Activated CD4-positive, alpha-beta T cell treated with anti-CD3 and anti-CD28 coated beads, Interleukin-10, Interleukin-2, amounts not matched to agents 100 ng/mL and 50 ng/mL, durations not matched to agents 16 hours and 8 hours (primary cell): ENCODE results near the gene WNK2.

Experiments
- DNase-seq: peaks from one replicate; pipeline ENCODE4 v3.0.0-alpha.2; 2020

WNK2 gene

GRCh38 chr9:93186215-93186945 is 2.4 kb downstream of the WNK2 start:
- DNase-seq, result no peak

GRCh38 chr9:93187047-93187446 is 3.1 kb downstream of the WNK2 start:
- DNase-seq, result no peak

DNA sequence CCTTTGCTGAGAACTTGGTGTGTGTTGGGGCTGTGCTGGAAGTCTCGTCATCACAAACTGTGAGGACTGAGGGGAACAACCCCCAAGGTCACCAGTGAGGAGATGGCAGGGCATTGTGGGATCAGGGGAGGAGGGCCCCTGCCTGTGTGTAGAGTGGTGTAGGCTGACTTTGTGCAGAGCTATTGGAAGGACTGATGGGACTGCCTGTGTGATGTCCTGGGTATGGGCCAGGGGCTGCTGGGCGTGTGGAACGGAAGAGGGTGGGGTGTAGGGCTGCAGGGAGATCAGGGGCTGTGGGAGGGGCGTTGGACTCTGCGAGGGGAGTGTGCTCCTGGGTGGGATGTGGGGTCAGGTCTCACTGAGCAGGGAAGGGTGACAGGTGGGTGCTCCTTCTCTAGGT is 3.6 kb downstream of the WNK2 start:
- DNase-seq, result no peak

DNA sequence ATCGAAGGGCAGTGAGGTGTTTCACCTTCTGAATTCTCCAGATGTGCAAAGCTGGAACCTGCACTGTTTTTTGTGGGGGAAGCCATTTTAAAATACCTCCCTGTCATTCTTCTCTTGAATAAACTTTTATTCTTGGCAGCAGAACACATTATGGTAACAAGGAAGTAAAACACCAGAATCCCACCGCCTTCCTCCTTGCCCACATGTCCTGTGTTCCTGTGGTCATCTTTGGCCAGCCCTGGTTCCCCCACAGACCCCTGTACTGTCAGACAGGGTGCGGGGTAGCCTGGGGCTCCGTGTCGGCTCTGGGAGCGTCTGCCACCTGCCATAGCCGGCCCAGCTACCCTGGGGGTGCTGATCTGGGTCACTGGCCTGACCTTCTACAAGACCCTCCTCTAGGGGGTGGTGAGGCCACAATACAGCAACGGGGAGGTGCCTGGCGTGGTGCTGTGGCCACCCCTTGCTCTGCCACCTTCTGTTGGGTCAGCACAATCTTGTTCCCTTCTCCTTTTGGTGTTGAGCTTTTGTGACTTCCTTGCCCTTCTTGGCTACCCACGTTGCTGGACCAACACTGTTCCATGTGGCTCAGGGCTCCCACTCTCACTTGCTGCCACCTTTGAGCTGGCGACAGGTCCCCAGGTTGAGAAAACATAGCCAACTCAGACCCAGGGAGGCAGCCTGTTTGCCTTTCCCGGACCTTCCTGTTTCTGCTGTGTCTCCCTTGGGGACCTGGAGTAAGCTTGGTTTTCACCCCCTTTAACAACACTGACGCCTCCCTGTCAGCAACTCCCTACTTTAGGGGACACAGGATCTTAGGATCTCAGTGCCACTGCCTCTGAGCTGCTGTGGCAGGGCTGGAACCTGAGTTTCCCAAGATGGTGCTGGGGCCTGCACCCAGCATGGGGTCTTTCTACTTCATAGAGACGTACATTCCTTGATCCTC is 4.8 kb downstream of the WNK2 start:
- no peak for DNase-seq

DNA sequence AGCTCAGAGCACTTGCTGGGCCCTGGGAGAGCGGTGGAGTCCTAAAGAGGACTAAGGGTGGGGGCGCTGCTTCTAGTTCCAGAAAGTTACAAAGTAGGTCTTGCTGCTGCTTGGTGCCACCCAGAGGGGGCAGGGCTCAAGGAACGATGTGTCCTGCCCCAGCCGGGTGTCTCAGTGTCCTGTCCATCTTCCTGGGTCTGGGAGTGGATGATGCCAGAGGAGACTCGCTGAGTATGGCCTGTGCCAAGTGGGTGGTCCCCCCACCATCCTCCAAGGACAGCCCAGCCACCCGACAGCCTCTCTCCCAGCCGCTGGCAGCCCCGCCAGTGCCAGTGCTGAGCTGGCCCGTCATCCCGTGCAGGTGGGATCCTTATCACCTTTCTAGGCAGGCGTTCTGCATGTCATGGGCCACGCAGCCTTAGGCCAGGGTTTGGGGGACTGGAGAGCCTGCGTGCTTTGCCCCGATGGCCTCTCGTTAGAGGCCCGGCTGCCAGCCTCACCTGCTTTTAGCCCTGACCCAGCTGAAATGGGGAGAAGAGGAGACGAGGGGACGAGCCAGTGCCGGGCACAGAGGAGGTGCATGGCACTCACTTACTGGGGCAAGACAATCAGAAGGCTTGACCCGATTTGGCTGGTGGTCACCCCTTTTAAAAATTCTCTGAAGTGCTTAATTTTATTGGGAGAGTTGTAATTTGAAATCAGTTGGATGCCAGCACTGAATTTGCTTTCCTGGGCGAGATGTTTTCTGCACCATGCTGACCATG is 5.6 kb downstream of the WNK2 start:
- no peak for DNase-seq

GRCh38 chr9:93190133-93190525 is 6.2 kb downstream of the WNK2 start:
- DNase-seq, result no peak

DNA sequence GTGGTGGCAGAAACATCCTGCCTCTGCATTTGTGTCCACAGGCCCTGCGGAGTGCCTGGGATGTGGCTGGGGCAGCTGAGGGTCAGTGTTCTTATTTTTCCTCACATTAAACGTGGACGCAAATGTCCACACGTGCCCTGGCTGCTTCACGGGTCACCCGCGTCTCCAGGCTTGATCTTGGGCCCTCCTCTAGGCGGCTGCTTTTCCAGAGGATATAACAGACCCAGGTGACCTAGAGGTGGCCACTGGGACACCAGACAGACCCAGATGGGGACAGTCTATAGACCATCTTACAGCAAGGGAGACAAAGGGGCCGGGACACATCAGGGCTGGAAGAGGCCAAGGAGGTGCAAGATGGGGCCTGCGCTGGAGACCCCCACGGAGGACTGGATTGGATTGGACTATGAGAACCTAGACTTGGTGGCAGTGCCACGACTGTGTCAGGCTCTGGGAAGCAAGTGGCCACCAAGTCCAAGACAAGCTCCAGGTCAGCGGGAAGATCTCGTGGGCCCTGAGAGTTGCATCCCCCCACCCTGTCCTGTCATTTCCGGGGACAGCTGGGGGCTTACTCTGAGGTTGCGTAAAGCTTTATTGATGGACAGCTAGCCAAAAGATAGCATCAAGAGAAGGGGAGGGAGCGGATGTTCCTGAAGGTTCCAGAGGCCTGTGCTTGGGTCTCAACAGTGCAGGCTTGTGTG is 6.9 kb downstream of the WNK2 start:
- DNase-seq, result no peak

GRCh38 chr9:93191354-93191660 is 7.4 kb downstream of the WNK2 start:
- no peak for DNase-seq

DNA sequence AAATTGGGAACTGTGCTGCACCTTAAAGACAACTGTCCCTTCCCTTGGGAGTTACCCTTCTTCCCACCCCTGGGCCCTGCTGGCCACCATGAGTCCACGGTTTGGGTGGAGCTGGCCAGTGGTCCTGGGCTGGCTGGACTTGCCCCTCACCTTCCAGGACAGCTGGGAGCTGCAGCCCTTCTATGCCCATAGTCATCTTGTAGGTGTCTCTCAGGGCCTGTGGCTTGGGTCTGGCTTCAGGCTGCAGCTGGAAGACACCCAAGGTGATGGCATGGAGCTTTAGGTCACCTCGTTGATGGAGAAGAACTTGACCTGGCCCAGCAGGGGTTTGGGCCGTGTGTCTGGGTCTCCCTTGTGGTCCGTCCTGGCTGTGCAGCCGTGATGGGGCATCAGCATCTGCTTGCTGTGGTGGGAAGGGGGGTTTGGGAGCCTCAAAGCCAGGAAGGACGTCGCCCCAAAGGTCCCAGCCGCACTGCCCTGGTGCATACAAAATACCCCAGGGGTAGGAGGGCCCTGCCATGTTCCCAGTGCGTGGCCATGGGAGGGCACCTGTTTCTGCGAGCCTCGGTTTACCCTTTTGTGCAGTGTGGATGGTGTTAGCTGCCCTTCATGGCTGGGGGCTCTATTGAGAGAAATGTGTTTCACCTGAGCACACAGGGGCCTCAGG is 8.9 kb downstream of the WNK2 start:
- no peak for DNase-seq

GRCh38 chr9:93193388-93194220 is 9.7 kb downstream of the WNK2 start:
- DNase-seq, result no peak

DNA sequence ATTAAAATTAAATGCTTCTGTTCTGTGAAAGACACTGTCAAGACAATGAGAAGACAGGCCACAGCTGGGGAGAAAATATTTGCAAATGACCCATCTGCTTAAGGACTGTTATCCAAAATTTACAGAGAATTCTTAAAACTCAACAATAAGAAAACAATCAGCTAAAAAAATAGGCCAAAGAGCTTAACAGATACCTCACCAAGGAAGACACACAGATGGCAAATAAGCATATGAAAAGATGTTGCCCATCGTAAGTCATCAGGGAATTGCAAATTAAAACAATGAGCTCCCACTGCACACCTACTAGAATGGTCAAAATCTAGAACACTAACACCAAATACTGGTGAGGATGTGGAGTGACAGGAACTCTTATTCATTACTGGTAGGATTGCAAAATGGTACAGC is 10.3 kb downstream of the WNK2 start:
- DNase-seq, result no peak

GRCh38 chr9:93194641-93195040 is 10.7 kb downstream of the WNK2 start:
- no peak for DNase-seq

DNA sequence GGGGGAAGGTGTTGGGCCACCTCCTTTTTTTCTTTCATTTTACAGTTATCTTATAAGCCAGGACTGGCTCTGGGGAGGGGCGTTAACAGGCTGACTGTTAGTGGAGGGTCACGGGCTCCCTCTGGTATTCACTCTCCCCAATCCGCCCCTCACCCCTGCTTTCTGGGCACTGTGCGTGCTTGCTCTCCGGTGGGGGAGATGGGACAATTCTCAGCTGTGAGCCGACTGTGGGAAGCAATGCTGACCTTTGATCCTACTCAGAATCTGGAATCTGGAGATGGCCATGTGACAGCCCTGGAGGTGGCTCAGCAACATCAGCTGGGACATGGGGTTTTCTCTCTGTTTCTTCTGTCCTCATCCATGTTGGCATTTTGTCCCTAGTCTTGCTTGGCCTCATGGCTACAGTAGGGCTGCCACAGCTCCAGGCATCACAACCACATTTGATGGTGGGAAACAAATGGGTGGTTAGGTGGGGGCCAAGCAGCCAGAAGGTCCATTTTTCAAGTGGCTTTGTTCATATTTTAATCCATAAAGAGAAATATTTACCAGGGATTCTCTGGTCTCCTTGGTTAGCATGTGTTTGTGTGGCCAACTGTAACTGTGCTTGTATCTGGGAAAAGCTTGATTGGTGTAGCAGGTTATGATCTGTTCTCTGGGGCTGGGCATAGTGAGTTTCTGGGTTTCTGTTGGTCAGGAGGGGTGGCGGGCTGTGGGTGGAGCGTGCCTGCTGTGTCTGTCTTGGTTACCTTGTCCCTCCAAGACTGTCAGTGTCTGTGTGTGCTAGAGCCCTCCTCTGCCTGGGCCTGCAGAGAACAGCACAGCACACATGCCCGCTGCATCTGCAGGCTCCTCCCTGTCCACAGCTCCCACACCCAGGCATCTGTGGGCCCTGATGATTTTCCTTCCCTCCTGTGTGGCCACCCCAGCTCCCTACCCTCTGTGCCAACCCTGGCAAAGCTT is 12.4 kb downstream of the WNK2 start:
- DNase-seq, result no peak

GRCh38 chr9:93197670-93198069 is 13.7 kb downstream of the WNK2 start:
- no peak for DNase-seq

GRCh38 chr9:93198117-93198837 is 14.3 kb downstream of the WNK2 start:
- DNase-seq, result no peak

GRCh38 chr9:93198838-93199625 is 15.1 kb downstream of the WNK2 start:
- no peak for DNase-seq

DNA sequence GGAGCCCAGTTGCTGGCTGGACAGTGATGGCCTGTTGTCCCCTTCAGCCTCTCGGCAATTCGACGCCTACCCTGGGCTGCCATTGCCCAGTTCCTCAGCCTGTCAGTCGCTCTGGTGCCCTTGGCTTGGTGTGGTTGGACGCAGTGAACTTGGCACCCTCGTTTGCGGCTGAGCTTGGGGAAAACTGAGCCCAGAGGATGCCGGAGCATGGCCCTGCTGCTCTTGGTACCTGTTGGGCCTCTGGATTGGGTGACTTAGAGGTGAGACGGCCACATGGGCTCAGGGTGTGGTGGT is 16.5 kb downstream of the WNK2 start:
- DNase-seq, result no peak

DNA sequence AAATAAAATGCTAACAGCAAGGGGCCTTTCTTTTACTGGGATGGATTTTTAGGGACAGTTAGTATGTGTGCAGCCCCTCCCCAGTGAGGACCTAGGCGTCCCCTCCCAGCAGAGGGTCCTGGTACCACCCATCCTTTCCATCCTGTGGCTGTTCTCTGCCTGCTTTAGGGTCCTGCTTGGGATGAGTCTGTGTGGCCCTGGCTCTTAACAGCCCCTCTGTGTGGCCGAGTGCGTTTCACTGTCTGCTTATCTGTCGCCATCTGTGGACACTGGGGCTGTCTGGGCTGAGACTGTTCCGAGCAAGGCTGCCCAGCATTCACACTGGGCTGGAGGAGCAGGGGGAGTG is 17.0 kb downstream of the WNK2 start:
- no peak for DNase-seq
